ENCODE results near the gene SERPINB5.

Gene SERPINB5

DNA sequence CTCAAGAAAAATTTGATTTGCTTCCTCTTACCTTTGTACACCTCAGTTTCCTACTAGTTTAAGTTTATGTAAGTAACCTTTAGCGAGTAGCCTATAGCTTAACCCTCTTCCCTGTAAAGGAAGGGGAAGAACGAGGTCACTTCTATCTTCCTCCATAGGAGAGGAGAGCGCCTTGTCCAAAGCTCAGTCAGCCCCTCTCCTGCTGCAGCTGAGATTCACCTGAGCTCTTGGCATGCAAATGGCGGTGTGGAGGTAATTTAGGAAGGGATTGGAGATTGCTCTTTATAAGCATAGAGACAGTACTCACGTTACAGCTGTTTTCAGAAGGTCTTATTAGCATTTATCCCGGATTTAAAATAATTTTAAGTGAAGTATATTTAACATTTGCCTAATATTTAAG is 37.6 kb downstream of the SERPINB5 start:
- Histone ChIP-seq H3K79me2 (ENCODE audit: low read length) (no peaks in the 10 kb centered on the region), H3K4me3 (ENCODE audit: low read length) (no peak overlapping the region), H4K20me1 (ENCODE audit: insufficient read depth, low read length) (no peaks in the 10 kb centered on the region), H3K9me3 (replicated peaks; ENCODE audit: insufficient read depth, low read length) (no peaks in the 10 kb centered on the region), H3K27me3 (replicated peaks; ENCODE audit: insufficient read depth, low read length) (no peaks in the 10 kb centered on the region), H3K36me3 (replicated peaks; ENCODE audit: insufficient read depth, low read length) (no peaks in the 10 kb centered on the region), H3K27ac (ENCODE audit: low read length) (no peak overlapping the region), H3F3A (ENCODE audit: insufficient read depth, low read length) (no peaks in the 10 kb centered on the region), H2AFZ (ENCODE audit: low read length) (no peak overlapping the region), H3K4me2 (ENCODE audit: low read depth, low read length) (no peak overlapping the region), H3K9ac (ENCODE audit: low read length) (no peak overlapping the region), H3K4me1 (ENCODE audit: low read length) (no peaks in the 10 kb centered on the region), H3K9me2 (replicated peaks; ENCODE audit: insufficient read depth, low read length) (no peaks in the 10 kb centered on the region)
- no peak for TF ChIP-seq EZH2phosphoT487 (IDR thresholded peaks at IDR 0.05; ENCODE audit: low read length)
- TF ChIP-seq, protein P1, sequence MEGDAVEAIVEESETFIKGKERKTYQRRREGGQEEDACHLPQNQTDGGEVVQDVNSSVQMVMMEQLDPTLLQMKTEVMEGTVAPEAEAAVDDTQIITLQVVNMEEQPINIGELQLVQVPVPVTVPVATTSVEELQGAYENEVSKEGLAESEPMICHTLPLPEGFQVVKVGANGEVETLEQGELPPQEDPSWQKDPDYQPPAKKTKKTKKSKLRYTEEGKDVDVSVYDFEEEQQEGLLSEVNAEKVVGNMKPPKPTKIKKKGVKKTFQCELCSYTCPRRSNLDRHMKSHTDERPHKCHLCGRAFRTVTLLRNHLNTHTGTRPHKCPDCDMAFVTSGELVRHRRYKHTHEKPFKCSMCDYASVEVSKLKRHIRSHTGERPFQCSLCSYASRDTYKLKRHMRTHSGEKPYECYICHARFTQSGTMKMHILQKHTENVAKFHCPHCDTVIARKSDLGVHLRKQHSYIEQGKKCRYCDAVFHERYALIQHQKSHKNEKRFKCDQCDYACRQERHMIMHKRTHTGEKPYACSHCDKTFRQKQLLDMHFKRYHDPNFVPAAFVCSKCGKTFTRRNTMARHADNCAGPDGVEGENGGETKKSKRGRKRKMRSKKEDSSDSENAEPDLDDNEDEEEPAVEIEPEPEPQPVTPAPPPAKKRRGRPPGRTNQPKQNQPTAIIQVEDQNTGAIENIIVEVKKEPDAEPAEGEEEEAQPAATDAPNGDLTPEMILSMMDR (IDR thresholded peaks at IDR 0.05; ENCODE audit: low read length) = no peak
- no peak for TF ChIP-seq EZH2 (optimal IDR thresholded peaks at IDR 0.05; ENCODE audit: low read depth, low read length)
- DNase-seq = no peak

GRCh38 chr18:63514888-63515678 is 38.3 kb downstream of the SERPINB5 start:
- Histone ChIP-seq H3K27ac (ENCODE audit: low read length) (no peak overlapping the region), H3K4me3 (ENCODE audit: low read length) (no peak overlapping the region), H2AFZ (ENCODE audit: low read length) (no peak overlapping the region), H3K9ac (ENCODE audit: low read length) (no peak overlapping the region), H4K20me1 (ENCODE audit: insufficient read depth, low read length) (no peaks in the 10 kb centered on the region), H3K4me1 (ENCODE audit: low read length) (no peaks in the 10 kb centered on the region), H3K36me3 (replicated peaks; ENCODE audit: insufficient read depth, low read length) (no peaks in the 10 kb centered on the region), H3F3A (ENCODE audit: insufficient read depth, low read length) (no peaks in the 10 kb centered on the region), H3K79me2 (ENCODE audit: low read length) (no peaks in the 10 kb centered on the region), H3K27me3 (replicated peaks; ENCODE audit: insufficient read depth, low read length) (no peaks in the 10 kb centered on the region), H3K9me2 (replicated peaks; ENCODE audit: insufficient read depth, low read length) (no peaks in the 10 kb centered on the region), H3K9me3 (replicated peaks; ENCODE audit: insufficient read depth, low read length) (no peaks in the 10 kb centered on the region), H3K4me2 (ENCODE audit: low read depth, low read length) (no peak overlapping the region)
- TF ChIP-seq EZH2 (optimal IDR thresholded peaks at IDR 0.05; ENCODE audit: low read depth, low read length) (no peak), EZH2phosphoT487 (IDR thresholded peaks at IDR 0.05; ENCODE audit: low read length) (no peak)
- TF ChIP-seq, protein P1 (IDR thresholded peaks at IDR 0.05; ENCODE audit: low read length) = no peak
- no peak for DNase-seq

GRCh38 chr18:63515801-63516200 is 39.0 kb downstream of the SERPINB5 start:
- Histone ChIP-seq H3K4me2 (ENCODE audit: low read depth, low read length) (no peak overlapping the region), H3K36me3 (replicated peaks; ENCODE audit: insufficient read depth, low read length) (no peaks in the 10 kb centered on the region), H4K20me1 (ENCODE audit: insufficient read depth, low read length) (no peaks in the 10 kb centered on the region), H3K79me2 (ENCODE audit: low read length) (no peaks in the 10 kb centered on the region), H3K9ac (ENCODE audit: low read length) (no peak overlapping the region), H3K27me3 (replicated peaks; ENCODE audit: insufficient read depth, low read length) (no peaks in the 10 kb centered on the region), H3K9me3 (replicated peaks; ENCODE audit: insufficient read depth, low read length) (no peaks in the 10 kb centered on the region), H3K9me2 (replicated peaks; ENCODE audit: insufficient read depth, low read length) (no peaks in the 10 kb centered on the region), H3F3A (ENCODE audit: insufficient read depth, low read length) (no peaks in the 10 kb centered on the region), H2AFZ (ENCODE audit: low read length) (no peak overlapping the region), H3K4me3 (ENCODE audit: low read length) (no peak overlapping the region), H3K27ac (ENCODE audit: low read length) (no peak overlapping the region), H3K4me1 (ENCODE audit: low read length) (no peaks in the 10 kb centered on the region)
- DNase-seq = no peak
- TF ChIP-seq EZH2 (optimal IDR thresholded peaks at IDR 0.05; ENCODE audit: low read depth, low read length) (no peak), EZH2phosphoT487 (IDR thresholded peaks at IDR 0.05; ENCODE audit: low read length) (no peak)
- TF ChIP-seq, protein P1 (IDR thresholded peaks at IDR 0.05; ENCODE audit: low read length) = no peak

All from MM.1S (cell line).